Activated T-cell treated with anti-CD3 and anti-CD28 coated beads, Interleukin-2, amount 50 U/mL, for 1 hour (primary cell): ENCODE data around the gene AGBL4.
"Not testable (repeated sequence)": the region's sequence is repeated elsewhere in the genome, so short reads cannot be mapped to it uniquely, and the experiment has no call there.

ENCODE experiments used
- DNase-seq: peaks from one replicate; pipeline ENCODE4 v3.0.0-alpha.2; 2020

AGBL4 gene

GRCh38 chr1:50023292-50024159, at the start of gene AGBL4:
Gene AGBL4, minus strand, starts transcription at chr1:50023954.
- DNase-seq = no peak

GRCh38 chr1:50066806-50067205, 43.1 kb upstream of the AGBL4 start:
- DNase-seq = no peak

- no peak for DNase-seq
Observed at GRCh38 chr1:50060279-50060678, 36.5 kb upstream of the AGBL4 start.

GRCh38 chr1:50048791-50049190, 25.0 kb upstream of the AGBL4 start:
- no peak for DNase-seq

GRCh38 chr1:50047916-50048694, 24.4 kb upstream of the AGBL4 start:
- no peak for DNase-seq

GRCh38 chr1:50038237-50038809, 14.6 kb upstream of the AGBL4 start:
- no peak for DNase-seq

GRCh38 chr1:50027794-50028193, 4.0 kb upstream of the AGBL4 start:
- no peak for DNase-seq

GRCh38 chr1:49995734-49996133, 28.0 kb downstream of the AGBL4 start:
- no peak for DNase-seq

GRCh38 chr1:49971088-49971487, 52.7 kb downstream of the AGBL4 start:
- no peak for DNase-seq

GRCh38 chr1:49951385-49951784, 72.4 kb downstream of the AGBL4 start:
- no peak for DNase-seq

- not testable (repeated sequence) for DNase-seq
Observed at GRCh38 chr1:49915301-49915700, 108.5 kb downstream of the AGBL4 start.

GRCh38 chr1:49906365-49906764, 117.4 kb downstream of the AGBL4 start:
- DNase-seq = no peak

- no peak for DNase-seq
Observed at GRCh38 chr1:49864581-49864980, 159.2 kb downstream of the AGBL4 start.

- no peak for DNase-seq
Observed at GRCh38 chr1:49854741-49855140, 169.0 kb downstream of the AGBL4 start.

GRCh38 chr1:49842596-49842995, 181.2 kb downstream of the AGBL4 start:
- DNase-seq = no peak

GRCh38 chr1:49841767-49842166, 182.0 kb downstream of the AGBL4 start:
- no peak for DNase-seq

- no peak for DNase-seq
Observed at GRCh38 chr1:49824261-49824660, 199.5 kb downstream of the AGBL4 start.

- no peak for DNase-seq
Observed at GRCh38 chr1:49817681-49818080, 206.1 kb downstream of the AGBL4 start.

- DNase-seq = not testable (repeated sequence)
Observed at GRCh38 chr1:49787013-49787412, 236.7 kb downstream of the AGBL4 start.

GRCh38 chr1:49765034-49765433, 258.7 kb downstream of the AGBL4 start:
- DNase-seq = no peak

GRCh38 chr1:49738118-49738517, 285.6 kb downstream of the AGBL4 start:
- DNase-seq = not testable (repeated sequence)

- DNase-seq = no peak
Observed at GRCh38 chr1:49728377-49728776, 295.4 kb downstream of the AGBL4 start.

GRCh38 chr1:49723662-49724061, 300.1 kb downstream of the AGBL4 start:
- DNase-seq = no peak
